SIG-M5 treated with dmso at 0.1 percent for 504 hours (cell line): ENCODE measurements around the gene ZNF451.
"Not testable (repeated sequence)": the region's sequence is repeated elsewhere in the genome, so short reads cannot be mapped to it uniquely, and the experiment has no call there.

ENCODE experiments used
- DNase-seq: peaks from one replicate; lab custom pipeline; 2025; ENCODE audit not compliant: unreplicated experiment; lab: John Stamatoyannopoulos, UW

The ZNF451 gene

DNA sequence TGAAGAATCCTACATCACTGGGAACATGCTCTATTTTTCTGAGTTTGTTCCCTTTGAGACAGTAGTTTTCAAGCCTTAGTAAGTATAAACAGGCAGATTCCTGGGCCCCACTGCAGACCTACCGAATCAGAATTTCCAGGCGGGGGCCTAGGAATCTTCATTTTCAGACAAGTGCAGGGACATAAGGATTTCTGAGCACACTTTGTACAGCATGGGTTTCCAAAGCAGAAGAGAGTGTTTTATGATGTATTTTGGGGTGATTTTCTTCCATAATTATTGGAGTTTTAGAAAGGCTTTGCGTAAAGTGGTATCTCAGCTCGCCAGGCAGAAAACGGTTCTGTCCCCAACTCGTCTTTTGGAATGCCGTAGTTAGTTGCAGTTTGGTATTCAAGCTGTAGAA is 1.4 kb downstream of the ZNF451 start:
- DNase-seq: not testable (repeated sequence)

DNA sequence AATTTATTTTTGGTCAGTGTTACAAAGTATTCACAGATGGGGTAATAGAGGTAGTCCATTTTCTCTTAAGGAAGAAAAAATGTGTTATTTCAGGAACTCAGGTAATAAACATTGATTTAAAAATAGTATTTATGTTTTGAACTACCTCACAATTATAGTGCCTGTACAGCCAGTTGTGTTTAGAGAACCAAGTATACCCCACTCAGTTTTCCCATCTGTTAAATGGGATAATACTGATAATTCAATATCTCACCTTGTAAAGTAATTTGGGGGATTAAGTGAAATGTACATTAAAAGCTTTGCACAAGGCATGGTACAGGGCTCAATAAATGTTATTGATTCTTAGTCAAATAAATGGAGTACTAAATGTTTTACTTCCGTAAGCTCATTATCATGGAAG is 4.7 kb downstream of the ZNF451 start:
- no peak for DNase-seq

DNA sequence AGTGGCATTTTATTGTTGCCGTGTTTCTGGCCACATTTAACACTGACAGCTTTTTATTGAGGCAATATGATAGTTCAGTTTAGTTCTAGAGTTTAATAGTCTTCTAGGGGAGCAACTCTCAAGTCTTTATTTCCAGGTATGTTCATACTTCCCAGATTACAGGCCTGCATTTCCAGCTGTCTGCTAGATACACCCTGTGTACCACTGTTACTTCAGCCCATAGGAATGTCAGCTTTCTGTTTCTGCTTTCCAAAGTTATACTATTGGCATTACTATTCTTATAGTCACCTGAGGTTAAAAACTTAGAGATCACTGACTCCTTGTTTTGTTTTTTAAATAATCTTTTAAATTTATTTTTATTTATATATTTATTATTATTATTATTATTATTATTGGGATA is 7.6 kb downstream of the ZNF451 start:
- no peak for DNase-seq

DNA sequence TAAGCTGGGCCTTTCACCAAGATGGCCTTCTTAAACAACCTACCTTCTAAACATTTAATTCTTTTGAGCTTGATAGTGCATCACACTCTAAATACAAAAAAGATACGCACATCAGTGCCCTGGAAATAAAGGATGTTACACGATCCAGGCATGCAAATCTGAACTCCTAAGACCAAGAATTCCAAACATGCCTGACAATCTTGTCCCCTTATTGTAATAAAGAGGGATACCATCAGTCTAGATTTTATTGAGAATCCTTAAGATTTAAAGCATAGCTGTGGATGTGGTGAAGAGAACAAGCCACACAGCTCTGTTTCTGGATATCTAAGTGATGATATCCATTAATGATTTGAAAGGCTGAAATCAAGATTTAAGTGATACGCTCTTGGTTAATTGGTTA is 13.0 kb downstream of the ZNF451 start:
- no peak for DNase-seq

DNA sequence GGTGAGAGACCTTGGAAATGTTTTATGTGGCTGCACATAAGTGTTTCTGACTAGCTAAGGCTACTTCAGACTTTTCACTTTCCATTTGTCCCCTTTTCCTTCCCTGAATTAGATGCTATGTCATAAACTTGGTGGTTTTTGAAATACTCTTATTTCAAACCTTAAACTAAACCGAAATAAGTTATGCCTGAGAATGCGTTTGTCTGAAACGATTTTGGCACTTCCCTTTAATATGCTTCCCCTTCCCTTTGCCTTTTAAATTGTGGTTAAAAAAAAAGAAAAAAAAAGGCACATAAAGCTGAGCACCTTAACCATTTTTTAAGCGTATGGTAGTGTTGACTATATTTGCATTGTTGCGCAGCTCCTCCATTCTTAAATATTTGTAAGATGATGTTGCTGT is 14.3 kb downstream of the ZNF451 start:
- peak; percentile 20 for DNase-seq

DNA sequence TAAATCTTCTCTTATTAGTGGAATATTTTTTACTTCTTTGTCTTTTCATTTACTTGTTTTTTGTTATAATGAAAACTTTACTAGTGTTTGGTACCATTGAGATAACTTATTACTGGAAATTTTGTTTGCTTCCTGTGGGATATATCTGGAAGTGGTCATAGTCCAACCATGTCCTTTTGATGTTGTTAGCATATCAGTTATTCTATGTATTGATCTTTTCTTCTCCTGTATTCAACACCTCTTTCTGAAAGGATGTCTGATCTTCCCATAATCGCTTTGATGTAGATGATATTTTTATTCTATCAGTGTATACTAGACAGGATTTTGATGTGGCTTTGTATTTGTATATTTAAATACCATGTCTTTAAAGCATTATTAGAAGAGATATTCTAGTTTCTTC is 17.0 kb downstream of the ZNF451 start:
- DNase-seq: no peak

DNA sequence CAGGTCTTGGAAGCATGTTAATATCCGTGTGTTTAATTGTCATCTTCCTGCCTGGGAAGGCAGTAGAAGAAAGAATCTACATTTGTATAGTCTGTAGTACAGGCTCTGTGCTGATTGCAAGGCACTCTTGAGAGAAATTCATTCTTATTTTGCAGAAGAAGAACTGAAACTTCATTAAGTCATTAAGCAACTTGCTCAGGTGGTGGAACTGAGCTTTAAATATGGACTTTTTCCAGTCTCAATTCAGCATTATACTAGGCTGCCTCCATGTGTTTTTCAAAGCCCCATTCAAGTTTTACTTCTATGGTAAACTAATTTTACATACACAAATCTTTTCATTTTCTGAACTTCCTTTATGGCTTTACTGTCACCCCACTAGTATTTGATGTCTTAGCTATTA is 18.7 kb downstream of the ZNF451 start:
- peak; percentile 55 for DNase-seq

DNA sequence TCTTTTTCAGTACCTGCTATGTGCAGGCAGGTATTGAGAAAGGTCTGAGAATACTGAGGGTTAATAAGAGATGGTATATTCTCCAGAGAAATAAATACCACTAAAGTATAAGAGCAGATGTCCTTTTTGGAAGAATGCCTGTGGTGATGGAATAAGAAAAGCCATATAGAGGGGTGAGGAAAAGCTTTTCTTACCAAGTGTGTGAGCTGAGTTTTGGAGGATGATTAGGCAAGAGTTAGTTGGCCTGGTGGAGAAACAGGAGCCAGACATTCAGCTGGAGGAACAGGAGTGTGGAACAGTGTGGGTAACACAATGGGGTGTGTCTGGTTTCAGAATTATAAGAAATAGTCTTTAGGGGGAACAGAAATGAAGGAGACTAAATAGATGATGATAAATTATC is 19.9 kb downstream of the ZNF451 start:
- peak; percentile 16 for DNase-seq

DNA sequence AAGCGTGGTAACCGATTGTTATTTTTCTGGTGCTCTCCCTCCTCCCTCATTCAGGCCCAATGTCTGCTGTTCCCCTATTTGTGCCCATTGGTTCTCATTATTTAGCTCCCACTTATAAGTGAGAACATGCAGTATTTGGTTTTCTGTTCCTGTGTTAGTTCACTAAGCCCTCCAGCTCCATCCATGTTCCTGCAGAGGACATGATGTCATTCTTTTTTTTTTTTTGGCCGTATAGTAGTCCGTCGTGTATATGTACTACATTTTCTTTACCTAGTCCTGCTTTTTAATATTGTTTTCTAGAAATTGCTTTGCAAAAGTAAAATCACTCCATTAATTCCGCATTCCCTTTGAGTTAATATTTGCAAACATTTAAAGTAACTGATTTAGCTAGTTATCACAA is 23.1 kb downstream of the ZNF451 start:
- DNase-seq: no peak

DNA sequence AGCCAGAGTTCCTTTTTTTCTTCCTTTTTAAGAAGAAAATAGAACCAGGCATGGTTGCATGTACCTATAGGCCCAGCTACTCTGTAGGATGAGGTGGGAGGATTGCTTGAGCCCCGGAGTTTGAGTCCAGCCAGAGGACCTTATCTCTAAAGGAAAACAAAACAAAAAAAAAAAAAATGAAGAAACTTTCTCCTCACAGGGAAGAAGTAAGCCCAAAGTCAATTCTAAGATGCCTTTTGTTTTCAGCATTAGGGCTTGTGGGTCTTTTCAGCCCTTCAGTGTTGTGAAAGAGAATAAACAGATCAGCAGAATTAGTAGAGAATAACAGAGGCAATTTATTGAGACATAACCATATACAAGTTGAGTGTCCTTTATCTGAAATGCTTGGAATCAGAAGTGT is 26.8 kb downstream of the ZNF451 start:
- DNase-seq: no peak

DNA sequence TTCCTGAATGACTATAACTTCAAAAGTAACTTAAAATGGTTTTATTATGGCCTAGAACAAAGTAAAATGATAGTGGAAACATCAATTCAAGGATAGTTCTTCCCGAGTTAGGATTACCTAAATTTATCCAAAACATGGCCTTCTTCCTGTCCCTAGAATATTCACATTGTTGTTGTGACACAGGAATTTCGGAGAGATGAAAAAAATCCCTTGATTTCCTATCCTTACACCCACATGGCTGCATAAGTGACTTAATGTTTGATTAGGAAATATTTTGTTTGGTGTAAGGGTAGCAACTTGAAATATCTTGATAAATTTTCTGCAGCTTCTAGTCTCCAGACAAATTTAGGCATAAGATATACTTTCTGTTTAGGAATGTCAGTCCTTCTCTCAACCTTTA is 27.8 kb downstream of the ZNF451 start:
- DNase-seq: no peak

DNA sequence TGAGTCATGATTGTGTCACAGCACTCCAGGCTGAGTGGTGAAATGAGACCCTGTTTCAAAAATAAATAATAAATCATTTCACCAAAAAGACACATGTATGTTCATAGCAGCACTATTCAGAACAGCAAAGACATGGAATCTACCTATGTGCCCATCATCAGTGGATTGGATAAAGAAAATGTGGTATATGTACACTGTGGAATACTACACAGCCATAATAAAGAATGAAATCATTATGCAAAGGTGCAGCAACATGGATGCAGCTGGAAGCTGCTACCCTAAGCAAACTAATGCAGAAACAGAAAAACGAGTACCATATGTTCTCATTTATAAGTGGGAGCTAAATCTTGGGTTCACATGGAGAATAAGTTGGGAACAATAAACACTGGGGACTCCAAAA is 33.1 kb downstream of the ZNF451 start:
- no peak for DNase-seq

DNA sequence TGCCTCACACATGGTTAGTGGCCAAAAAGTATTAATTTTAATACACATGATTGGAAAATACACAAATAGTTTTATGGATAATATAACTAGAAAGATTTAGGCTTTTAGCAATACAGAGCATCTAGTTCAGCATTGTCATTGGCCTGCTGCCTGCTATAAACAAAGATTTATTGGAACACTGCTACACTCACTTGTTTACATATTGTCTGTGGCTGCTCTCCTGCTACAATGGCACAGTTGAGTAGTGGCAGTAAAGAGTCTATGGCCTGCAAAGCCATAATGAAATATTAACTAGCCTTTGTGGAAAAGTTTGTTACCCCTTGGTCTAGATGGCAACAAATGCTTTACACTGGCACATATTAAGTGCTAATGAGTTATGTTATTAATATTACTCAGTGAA is 37.8 kb downstream of the ZNF451 start:
- DNase-seq: no peak

DNA sequence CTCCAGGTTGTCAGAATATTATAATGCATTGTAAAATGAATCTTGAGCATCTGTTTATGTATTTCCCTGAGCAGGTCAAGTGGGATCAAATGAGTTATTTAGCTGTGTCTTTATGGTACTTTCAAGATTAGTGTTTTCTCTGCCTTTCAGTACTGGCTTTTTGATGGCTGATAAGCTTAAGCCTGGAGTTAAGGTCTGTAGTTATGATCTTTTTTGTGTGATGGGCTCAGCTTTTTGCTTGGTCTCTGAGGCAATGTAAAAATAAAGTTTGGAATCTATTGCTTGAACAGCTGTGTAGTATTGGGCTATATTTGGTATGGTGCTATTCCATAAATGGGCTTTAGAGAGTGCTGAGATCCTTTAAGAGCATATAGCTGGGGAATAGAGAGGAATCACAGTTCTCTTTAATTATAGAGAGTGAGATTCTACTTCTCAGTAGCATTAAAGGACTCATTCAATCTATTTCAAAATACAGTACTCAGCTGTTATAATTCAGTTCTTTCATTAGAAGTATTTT is 40.7 kb downstream of the ZNF451 start:
- no peak for DNase-seq

DNA sequence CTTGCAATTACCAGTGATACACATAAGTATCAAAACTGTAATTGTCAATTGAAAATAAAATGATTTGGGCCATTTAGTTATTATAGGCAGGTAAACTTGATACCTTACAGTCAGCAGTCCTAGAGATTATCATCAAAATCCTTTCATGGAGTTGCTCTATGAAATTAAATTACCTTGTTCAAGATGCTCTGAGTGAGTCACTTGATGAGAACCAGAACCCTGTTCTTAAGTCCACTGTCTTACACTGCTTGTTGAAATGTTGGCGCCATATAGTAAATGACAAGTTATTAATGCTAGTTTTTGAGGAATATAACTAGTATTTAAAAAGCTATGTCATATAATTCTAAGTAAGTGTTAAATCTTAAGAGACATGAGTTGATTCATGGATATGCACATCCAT is 45.0 kb downstream of the ZNF451 start:
- no peak for DNase-seq

DNA sequence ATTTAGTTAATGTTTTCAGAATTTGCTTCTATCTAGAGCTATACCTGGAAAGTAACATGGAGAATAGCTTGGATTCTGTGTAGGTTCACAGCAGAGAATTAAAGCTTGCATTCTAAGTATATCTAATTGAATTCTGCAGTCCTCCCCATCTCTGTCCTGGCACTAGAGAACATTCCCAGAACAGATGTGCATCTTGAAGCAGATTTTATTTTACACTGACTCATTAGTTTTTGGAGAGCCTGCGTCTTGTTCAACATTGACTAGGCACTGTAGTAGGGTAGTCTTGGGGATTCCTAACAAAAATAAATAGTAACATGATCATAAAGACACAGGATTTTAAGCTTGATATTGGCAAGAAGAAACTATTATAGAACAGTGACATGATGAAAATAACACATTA is 45.9 kb downstream of the ZNF451 start:
- no peak for DNase-seq

DNA sequence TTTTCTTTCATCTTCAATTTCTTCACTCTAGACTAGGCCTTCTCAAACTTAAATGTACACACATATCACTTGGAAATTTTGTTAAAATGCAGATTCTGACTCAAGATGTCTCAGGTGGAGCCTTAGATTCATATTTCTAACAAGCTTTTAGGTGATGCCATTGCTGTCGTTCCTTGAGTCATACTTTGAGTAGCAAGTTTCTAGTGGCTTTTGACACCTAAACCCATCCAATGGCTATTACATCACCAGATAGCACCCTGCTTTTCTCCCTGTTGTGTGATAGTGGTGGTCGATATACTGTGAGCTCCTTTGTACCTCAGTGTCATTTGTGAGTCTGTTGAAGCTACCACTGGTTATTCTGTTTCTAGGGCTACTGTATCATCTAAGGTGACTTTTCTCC is 47.4 kb downstream of the ZNF451 start:
- DNase-seq: no peak

DNA sequence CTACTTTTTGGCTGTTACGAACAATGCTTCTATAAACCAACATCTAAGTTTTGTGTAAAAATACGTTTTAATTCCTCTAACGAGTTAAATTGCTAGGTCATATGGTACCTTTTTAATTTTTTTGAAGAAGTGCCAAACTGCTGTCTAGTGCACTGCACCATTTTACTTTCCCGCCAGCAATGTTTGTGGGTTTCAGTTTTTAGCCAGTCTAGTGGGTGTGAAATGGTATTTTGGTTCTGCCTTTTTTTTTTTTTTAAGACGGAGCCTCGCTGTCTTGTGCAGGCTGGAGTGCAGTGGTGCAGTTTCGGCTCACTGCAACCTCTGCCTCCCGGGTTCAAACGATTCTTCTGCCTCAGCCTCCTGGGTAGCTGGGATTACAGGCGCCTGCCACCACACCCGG is 48.0 kb downstream of the ZNF451 start:
- no peak for DNase-seq

DNA sequence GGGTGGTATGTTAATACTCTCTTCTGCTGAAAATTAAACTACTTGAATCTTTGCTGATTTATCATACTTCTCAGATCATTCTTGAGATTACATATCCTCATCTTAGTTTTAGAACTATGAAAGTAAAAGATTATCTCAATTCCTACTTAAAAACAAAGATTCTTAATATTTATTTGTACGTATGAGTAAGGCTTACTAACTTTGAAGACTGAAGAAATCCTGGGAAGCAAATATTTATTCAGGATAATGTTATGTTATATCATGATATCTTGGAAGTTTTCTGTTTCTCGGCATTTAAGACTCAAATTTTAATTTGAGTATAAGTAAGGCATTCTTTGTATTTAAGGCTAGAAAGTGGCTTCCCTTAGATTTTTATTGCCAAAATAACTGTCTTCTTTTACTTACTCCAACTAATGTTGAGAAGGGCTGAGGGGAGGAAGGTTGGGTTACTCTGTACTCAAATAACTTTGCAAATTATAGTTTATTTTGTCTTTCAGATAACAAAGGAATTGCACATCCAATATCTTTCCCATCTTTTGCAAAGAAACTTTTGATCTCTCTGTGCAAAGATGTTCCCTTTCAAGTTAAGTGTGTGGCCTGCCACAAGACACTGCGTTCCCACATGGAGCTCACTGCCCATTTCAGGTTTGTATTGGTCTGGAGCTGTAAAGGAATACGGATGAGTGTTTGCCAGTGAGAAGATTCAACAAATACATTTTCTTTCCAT is 51.6 kb downstream of the ZNF451 start:
- no peak for DNase-seq

DNA sequence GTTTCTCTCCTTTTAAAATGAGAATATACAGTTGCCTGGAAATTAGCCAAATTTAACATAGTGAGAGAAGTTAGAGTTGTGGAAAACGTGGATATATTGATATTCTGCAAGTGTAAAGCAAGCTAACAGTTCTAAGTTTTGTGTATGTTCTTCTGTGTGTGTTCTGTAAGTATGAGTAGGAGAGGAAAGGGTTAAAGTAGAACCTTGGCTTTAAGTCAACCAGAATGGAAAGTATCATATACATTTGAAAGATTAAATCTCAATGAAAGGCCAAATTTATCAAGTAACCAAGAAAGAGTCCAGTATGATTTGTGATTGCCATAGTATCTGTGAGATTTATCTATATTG is 52.2 kb downstream of the ZNF451 start:
- no peak for DNase-seq

DNA sequence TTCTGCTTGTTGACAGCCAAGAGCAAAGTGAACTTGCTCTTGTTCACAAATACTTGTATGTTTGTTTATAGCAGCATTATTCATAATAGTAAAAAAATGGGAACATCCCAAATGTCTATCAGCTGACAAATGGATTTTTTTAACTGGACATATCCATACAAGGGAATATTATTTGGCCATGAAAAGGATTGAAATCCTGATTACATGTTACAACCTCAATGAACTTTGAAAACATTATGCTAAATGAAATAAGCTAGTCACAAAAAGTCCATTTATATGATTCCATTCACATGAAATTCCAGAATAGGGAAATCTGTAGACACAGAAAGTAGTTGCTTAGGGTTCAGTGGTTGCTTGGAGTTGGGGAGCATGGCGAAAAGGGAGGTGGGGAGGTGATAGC is 53.7 kb downstream of the ZNF451 start:
- DNase-seq: no peak

DNA sequence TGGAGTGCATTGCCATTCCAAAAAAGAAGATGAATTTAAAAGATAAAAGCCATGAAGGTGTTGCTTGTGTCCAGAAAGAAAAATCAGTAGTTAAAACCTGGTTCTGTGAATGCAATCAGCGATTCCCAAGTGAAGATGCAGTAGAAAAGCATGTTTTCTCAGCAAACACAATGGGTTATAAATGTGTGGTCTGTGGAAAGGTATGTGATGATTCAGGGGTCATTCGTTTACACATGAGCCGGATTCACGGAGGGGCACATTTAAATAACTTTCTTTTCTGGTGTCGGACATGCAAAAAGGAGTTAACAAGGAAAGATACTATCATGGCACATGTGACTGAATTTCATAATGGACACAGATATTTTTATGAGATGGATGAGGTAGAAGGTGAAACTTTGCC is 57.4 kb downstream of the ZNF451 start:
- DNase-seq: no peak
